Kidney (tissue), 14 donors: ENCODE data around the gene HCRTR1. TPM values are rescaled to one million over a fixed set of nuclear protein-coding genes. Genes with fewer than 3 reads are reported as not detected.

Experiments used
- DNase-seq, 5 donors: peaks; one replicate each; pipeline ENCODE4 v3.0.0-alpha.2; 2013 to 2020
- FAIRE-seq: peaks from 2 replicates; lab custom pipeline; 2012; peaks lifted over from hg19 to GRCh38; lab: Jason Lieb, UNC
- H3K27ac ChIP-seq, 2 donors: one replicate each; pipeline ENCODE4 v1.7.0; 2013; ENCODE audit warnings: low read depth in 2 of 2, low read length in 2 of 2, inconsistent platforms in 1 of 2
- H3K27me3 ChIP-seq: one replicate; pipeline ENCODE4 v1.7.1; 2013; ENCODE audit warnings: low read length, inconsistent platforms; ENCODE audit not compliant: control insufficient read depth, insufficient read depth
- H3K36me3 ChIP-seq, 3 donors: one replicate each; pipeline versions ENCODE4 v1.7.0 to v1.7.1; 2013; ENCODE audit warnings: low read length in 3 of 3, control low read depth in 1 of 3, inconsistent platforms in 1 of 3; ENCODE audit not compliant: insufficient read depth in 3 of 3, control insufficient read depth in 2 of 3
- H3K4me1 ChIP-seq, 3 donors: one replicate each; pipeline versions ENCODE4 v1.7.0 to v1.7.1; 2013; ENCODE audit warnings: low read length in 3 of 3, inconsistent platforms in 1 of 3, low read depth in 1 of 3; ENCODE audit not compliant: control insufficient read depth in 2 of 3, insufficient read depth in 2 of 3
- H3K4me3 ChIP-seq, 3 donors: one replicate each; pipeline versions ENCODE4 v1.7.0 to v1.8.1; 2013; ENCODE audit warnings: low read length in 3 of 3, control low read depth in 1 of 3, inconsistent platforms in 1 of 3
- H3K9ac ChIP-seq, 3 donors: one replicate each; pipeline versions ENCODE4 v1.7.0 to v1.7.1; 2013; ENCODE audit warnings: low read length in 3 of 3, control low read depth in 1 of 3, inconsistent platforms in 1 of 3
- H3K9me3 ChIP-seq, 3 donors: one replicate each; pipeline versions ENCODE4 v1.7.0 to v1.7.1; 2013; ENCODE audit warnings: low read length in 3 of 3, control low read depth in 1 of 3, inconsistent platforms in 1 of 3; ENCODE audit not compliant: control insufficient read depth in 2 of 3, insufficient read depth in 1 of 3
- CTCF ChIP-seq: IDR thresholded peaks from 3 replicates; pipeline ENCODE4 v1.5.1; 2012; ENCODE audit warnings: mild to moderate bottlenecking, moderate library complexity, borderline replicate concordance; ENCODE audit not compliant: insufficient read depth; ENCODE audit errors: extremely low read depth
- intact Hi-C: fragments of 100-400 bp; cut with DNase I; formaldehyde crosslinking; loops from one replicate; pipeline ENCODE4 v1.11.1; 2022
- polyA plus RNA-seq: library from polyadenylated mRNA; stranded (reverse); fragments of 350-450 nt; fragmentation: Illumina TruSeq; extraction: RNeasy Lipid Tissue Mini Kit (QIAGEN cat#74804); gene quantifications from one replicate; pipeline ENCODE4 v1.2.3, GENCODE V29; 2014; ENCODE audit warnings: low read depth, low replicate concordance; ENCODE audit not compliant: insufficient read depth
- total RNA-seq: library from RNA; stranded (reverse); fragmentation: NEBNext Ultra II Directional; extraction: Animal tissue kit (Norgen Biotek cat#: 25700); gene quantifications from one replicate; pipeline ENCODE4 v1.2.1, GENCODE V29; 2021
- donor health status: control.
- donor health status: control.
- donor health status: control.
- donor health status: control.
- donor health status: control.
- donor health status: DM: yes; HTN: yes; CAD: no.
- donor health status: Normal renal cell carcinoma (clear cell type).

The HCRTR1 gene
- total and polyA plus RNA-seq, 2 donors from 2014 or later, result 0.35 TPM; not detected in 1

DNA sequence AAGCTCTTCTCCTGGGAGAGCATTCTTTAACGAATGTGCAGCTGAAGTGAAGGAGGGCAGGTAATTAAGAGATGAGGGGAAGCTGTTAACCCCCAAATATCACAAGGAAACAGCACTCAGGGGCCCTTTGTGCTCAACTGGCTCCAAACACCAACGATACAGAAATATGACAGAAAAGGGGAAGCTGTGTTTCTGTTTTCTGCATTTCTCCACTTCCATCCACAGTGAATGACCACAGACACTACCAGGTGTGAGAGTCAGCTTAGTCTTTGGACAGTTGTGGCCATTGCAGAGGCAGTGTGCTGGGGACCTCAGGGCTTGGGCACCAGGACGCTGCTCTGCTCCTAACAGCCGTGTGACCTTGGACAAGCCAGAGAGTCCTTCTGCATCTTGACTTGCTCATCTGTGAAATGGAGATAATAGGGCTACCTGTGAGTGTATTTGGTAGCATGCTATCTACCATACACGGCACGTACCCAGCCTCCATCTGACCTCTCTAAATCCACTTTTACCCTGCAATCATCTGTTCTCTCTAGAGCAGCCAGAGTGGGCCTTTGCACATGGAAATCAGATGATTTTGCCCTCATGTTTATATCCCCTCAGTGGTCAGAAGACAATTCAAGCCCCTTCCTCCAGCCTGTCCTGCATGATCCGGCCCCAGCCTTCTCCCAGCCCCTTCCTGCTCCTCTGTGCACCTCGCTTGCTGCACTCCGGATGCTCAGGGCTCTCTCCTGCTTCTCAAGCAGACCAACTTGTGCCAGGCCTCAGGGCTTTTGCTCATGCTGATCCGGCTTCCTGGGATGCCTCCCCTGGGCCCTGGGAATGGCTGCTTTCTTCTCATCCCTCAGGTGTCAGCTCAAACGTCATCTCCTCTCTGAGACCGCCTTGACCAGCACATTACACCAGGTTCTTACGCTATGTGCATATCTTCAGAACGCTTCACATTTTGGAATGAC lies 45.9 kb upstream of the HCRTR1 start:
- Histone ChIP-seq H3K4me3 (no peak overlapping the region), H3K27me3 (no peaks in the 10 kb centered on the region), H3K9ac (no peak overlapping the region), H3K36me3 (no peaks in the 10 kb centered on the region), H3K27ac (no peak overlapping the region), H3K4me1 (peaks cover 3 to 39% (median 37%) of the 10 kb centered on the region in 3 donors), H3K9me3 (no peaks in the 10 kb centered on the region)
- peak in 1 of 5 donors; percentile 52 for DNase-seq
- FAIRE-seq, result no peak
- TF ChIP-seq CTCF, result no peak
- intact Hi-C loops, result no loop called here

GRCh38 chr1:31572323-31573104 lies 45.0 kb upstream of the HCRTR1 start:
- Histone ChIP-seq H3K9ac (no peak overlapping the region), H3K36me3 (no peaks in the 10 kb centered on the region), H3K27ac (peak overlapping the region; percentile 56 to 59), H3K4me3 (no peak overlapping the region), H3K4me1 (peaks cover 3 to 40% (median 37%) of the 10 kb centered on the region in 3 donors), H3K27me3 (no peaks in the 10 kb centered on the region), H3K9me3 (no peaks in the 10 kb centered on the region)
- DNase-seq (peak in 1 of 5 donors; percentile 41), FAIRE-seq (no peak)
- no peak for TF ChIP-seq CTCF
- intact Hi-C loops, result no loop called here

- Histone ChIP-seq H3K4me1 (peaks cover 3 to 45% (median 34%) of the 10 kb centered on the region in 3 donors), H3K36me3 (no peaks in the 10 kb centered on the region), H3K9me3 (no peaks in the 10 kb centered on the region), H3K9ac (no peak overlapping the region), H3K27ac (peak overlapping the region; percentile 56 to 59), H3K4me3 (no peak overlapping the region), H3K27me3 (no peaks in the 10 kb centered on the region)
- DNase-seq, result peak in 1 of 5 donors; percentile 41
- no peak for FAIRE-seq
- no peak for TF ChIP-seq CTCF
- intact Hi-C loops, result no loop called here
Observed at GRCh38 chr1:31573261-31573660, 44.2 kb upstream of the HCRTR1 start.
